ENCODE results near the gene P2RX7.

GRCh38 chr12:121131941-121132341 lies 735 bp upstream of the P2RX7 start:
- TF ChIP-seq CTCF (IDR thresholded peaks at IDR 0.05) (no peak), POLR2A (IDR thresholded peaks at IDR 0.05) (no peak)

Data from adrenal gland (tissue), 5 donors.